ENCODE measurements around the gene ZFHX2.

ZFHX2 gene

GRCh38 chr14:23518709-23519108 is 32.9 kb downstream of the ZFHX2 start:
- DNase-seq (ENCODE audit: low read depth in 2 of 2) = no peak

GRCh38 chr14:23517650-23518326 is 33.8 kb downstream of the ZFHX2 start:
- no peak for DNase-seq (ENCODE audit: low read depth in 2 of 2)

- no peak for DNase-seq (ENCODE audit: low read depth in 2 of 2)
Measured at GRCh38 chr14:23514644-23514957, 37.0 kb downstream of the ZFHX2 start.

- DNase-seq (ENCODE audit: low read depth in 2 of 2) = no peak
Measured at GRCh38 chr14:23513818-23514643, 37.5 kb downstream of the ZFHX2 start.

GRCh38 chr14:23513005-23513817 is 38.4 kb downstream of the ZFHX2 start:
- no peak for DNase-seq (ENCODE audit: low read depth in 2 of 2)

- no peak for DNase-seq (ENCODE audit: low read depth in 2 of 2)
Measured at GRCh38 chr14:23512156-23512555, 39.4 kb downstream of the ZFHX2 start.

GRCh38 chr14:23494223-23494622 is 57.3 kb downstream of the ZFHX2 start:
- DNase-seq (ENCODE audit: low read depth in 2 of 2) = no peak

- no peak for DNase-seq (ENCODE audit: low read depth in 2 of 2)
Measured at GRCh38 chr14:23492618-23493272, 58.8 kb downstream of the ZFHX2 start.

GRCh38 chr14:23487216-23487615 is 64.3 kb downstream of the ZFHX2 start:
- DNase-seq (ENCODE audit: low read depth in 2 of 2) = no peak

- DNase-seq (ENCODE audit: low read depth in 2 of 2) = no peak
Measured at GRCh38 chr14:23486036-23486435, 65.5 kb downstream of the ZFHX2 start.

GRCh38 chr14:23485326-23485725 is 66.2 kb downstream of the ZFHX2 start:
- DNase-seq (ENCODE audit: low read depth in 2 of 2) = no peak

- no peak for DNase-seq (ENCODE audit: low read depth in 2 of 2)
Measured at GRCh38 chr14:23483236-23483854, 68.2 kb downstream of the ZFHX2 start.

GRCh38 chr14:23482823-23483148 is 68.8 kb downstream of the ZFHX2 start:
- no peak for DNase-seq (ENCODE audit: low read depth in 2 of 2)

GRCh38 chr14:23481979-23482822 is 69.4 kb downstream of the ZFHX2 start:
- no peak for DNase-seq (ENCODE audit: low read depth in 2 of 2)

- no peak for DNase-seq (ENCODE audit: low read depth in 2 of 2)
Measured at GRCh38 chr14:23481362-23481970, 70.1 kb downstream of the ZFHX2 start.

GRCh38 chr14:23478109-23478759 is 73.3 kb downstream of the ZFHX2 start:
- peak; percentile 32 to 38 for DNase-seq (ENCODE audit: low read depth in 2 of 2)

- DNase-seq (ENCODE audit: low read depth in 2 of 2) = no peak
Measured at GRCh38 chr14:23470947-23471346, 80.6 kb downstream of the ZFHX2 start.

Measured in stimulated activated CD8-positive, alpha-beta memory T cell treated with anti-CD3 and anti-CD28 coated beads, Interleukin-7, amount 100 ng/mL, for 1 hour (primary cell).